HepG2 (cell line): Measurements from ENCODE around the gene KCNMA1. TPM values are rescaled to one million over a fixed set of nuclear protein-coding genes. Genes with fewer than 3 reads are reported as not detected.

Source experiments
- MEIS1 ChIP-seq: sonication (generic); formaldehyde crosslinking; IDR thresholded peaks from 2 replicates; pipeline ENCODE4 v1.9.0; 2021; ENCODE audit warnings: mild to moderate bottlenecking, missing genetic modification reagents, moderate library complexity, borderline replicate concordance
- RBFOX2 ChIP-seq: fragments of 200-400 bp; formaldehyde crosslinking; IDR thresholded peaks from 2 replicates; pipeline ENCODE4 v1.6.1; 2017; ENCODE audit warnings: low read depth, mild to moderate bottlenecking, low read length
- ZNF562 ChIP-seq: sonication (generic); formaldehyde crosslinking; IDR thresholded peaks from 2 replicates; pipeline ENCODE4 v1.8.0; 2022; ENCODE audit warnings: missing genetic modification reagents, borderline replicate concordance
- ZNF746 ChIP-seq: sonication (generic); formaldehyde crosslinking; IDR thresholded peaks from 2 replicates; pipeline ENCODE4 v1.8.0; 2022; ENCODE audit warnings: mild to moderate bottlenecking, missing genetic modification reagents
- ZNF749 ChIP-seq: sonication (generic); formaldehyde crosslinking; IDR thresholded peaks from 2 replicates; pipeline ENCODE4 v1.8.0; 2022; ENCODE audit warnings: mild to moderate bottlenecking, missing genetic modification reagents, moderate library complexity, borderline replicate concordance
- ZNF781 ChIP-seq: sonication (generic); formaldehyde crosslinking; IDR thresholded peaks from 2 replicates; pipeline ENCODE4 v1.5.1; 2020; ENCODE audit warnings: borderline replicate concordance, mild to moderate bottlenecking, missing genetic modification reagents; ENCODE audit errors: not compliant biosample characterization
- polyA plus RNA-seq, 8 experiments: library from polyadenylated mRNA; depleted of rRNA in 3 of 8; stranded (reverse) in 7 of 8; unstranded in 1 of 8; fragments of >200 nt; fragmentation: Illumina TruSeq in 4 of 8; extraction: Trizol in 4 of 8; gene quantifications; 2 replicates each; pipeline versions ENCODE4 v1.2.1 to v1.2.3, GENCODE V29; 2011 to 2016; ENCODE audit warnings: low read depth in 4 of 8, missing spikeins in 1 of 8, mixed read lengths in 1 of 8; ENCODE audit not compliant: insufficient read depth in 1 of 8
- total RNA-seq, 5 experiments: library from RNA; depleted of rRNA; stranded (reverse); fragments of >200 nt; fragmentation: Illumina TruSeq; extraction: Trizol; gene quantifications; 2 replicates each; pipeline ENCODE4 v1.2.3, GENCODE V29; 2016; ENCODE audit warnings: low read depth in 1 of 5
- TF ChIP-seq, protein P1 (sequence below): sonication (generic); formaldehyde crosslinking; IDR thresholded peaks from 2 replicates; pipeline ENCODE4 v1.4.0; 2020; ENCODE audit warnings: mild to moderate bottlenecking, missing genetic modification reagents
- TF ChIP-seq, protein P2 (sequence below): sonication (generic); formaldehyde crosslinking; IDR thresholded peaks from 2 replicates; pipeline ENCODE4 v1.4.0; 2020; ENCODE audit warnings: mild to moderate bottlenecking, missing genetic modification reagents

The KCNMA1 gene
- total and polyA plus RNA-seq, 2 of the 13 experiments (the other 11 are each of a cell fraction or from before 2014, with no cell fraction given) = 0.02 TPM; not detected in 1

DNA sequence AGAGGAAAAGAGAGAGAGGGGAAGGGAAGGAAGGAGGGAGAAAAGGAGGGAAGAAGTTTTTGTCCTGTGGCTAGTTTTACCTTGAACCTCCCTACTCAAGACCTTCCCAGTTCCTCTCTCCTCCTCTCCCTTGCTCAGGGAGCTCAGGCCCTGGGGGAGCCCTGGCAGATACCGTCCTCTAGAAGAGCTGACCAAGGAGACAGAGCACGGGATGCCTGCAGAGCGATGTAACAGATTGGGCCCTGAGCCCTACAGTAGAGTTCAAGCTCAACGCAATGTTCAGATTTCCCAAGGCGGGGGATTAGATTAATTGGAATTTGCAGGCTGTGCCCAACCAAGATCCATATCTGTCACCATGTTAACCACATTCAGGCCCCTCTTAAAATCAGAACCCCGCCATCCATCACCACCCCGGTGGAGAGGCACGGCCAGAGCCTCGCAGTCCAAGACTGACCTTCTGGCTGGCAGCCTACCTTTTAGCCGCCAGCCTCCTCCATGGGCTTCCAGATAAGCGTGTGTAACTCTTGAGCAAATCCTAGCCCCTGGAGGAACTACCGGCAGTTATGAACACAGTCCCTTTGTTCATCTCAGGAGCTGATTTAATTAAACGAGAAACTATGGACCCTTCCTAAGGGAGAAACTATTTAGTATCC lies 70.6 kb downstream of the KCNMA1 start (continued):
- no peak for TF ChIP-seq ZNF749 (CRISPR knock-in tag)
- TF ChIP-seq, protein P1, sequence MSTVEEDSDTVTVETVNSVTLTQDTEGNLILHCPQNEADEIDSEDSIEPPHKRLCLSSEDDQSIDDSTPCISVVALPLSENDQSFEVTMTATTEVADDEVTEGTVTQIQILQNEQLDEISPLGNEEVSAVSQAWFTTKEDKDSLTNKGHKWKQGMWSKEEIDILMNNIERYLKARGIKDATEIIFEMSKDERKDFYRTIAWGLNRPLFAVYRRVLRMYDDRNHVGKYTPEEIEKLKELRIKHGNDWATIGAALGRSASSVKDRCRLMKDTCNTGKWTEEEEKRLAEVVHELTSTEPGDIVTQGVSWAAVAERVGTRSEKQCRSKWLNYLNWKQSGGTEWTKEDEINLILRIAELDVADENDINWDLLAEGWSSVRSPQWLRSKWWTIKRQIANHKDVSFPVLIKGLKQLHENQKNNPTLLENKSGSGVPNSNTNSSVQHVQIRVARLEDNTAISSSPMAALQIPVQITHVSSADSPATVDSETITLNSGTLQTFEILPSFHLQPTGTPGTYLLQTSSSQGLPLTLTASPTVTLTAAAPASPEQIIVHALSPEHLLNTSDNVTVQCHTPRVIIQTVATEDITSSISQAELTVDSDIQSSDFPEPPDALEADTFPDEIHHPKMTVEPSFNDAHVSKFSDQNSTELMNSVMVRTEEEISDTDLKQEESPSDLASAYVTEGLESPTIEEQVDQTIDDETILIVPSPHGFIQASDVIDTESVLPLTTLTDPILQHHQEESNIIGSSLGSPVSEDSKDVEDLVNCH (CRISPR knock-in tag) = no peak
- TF ChIP-seq, protein P2, sequence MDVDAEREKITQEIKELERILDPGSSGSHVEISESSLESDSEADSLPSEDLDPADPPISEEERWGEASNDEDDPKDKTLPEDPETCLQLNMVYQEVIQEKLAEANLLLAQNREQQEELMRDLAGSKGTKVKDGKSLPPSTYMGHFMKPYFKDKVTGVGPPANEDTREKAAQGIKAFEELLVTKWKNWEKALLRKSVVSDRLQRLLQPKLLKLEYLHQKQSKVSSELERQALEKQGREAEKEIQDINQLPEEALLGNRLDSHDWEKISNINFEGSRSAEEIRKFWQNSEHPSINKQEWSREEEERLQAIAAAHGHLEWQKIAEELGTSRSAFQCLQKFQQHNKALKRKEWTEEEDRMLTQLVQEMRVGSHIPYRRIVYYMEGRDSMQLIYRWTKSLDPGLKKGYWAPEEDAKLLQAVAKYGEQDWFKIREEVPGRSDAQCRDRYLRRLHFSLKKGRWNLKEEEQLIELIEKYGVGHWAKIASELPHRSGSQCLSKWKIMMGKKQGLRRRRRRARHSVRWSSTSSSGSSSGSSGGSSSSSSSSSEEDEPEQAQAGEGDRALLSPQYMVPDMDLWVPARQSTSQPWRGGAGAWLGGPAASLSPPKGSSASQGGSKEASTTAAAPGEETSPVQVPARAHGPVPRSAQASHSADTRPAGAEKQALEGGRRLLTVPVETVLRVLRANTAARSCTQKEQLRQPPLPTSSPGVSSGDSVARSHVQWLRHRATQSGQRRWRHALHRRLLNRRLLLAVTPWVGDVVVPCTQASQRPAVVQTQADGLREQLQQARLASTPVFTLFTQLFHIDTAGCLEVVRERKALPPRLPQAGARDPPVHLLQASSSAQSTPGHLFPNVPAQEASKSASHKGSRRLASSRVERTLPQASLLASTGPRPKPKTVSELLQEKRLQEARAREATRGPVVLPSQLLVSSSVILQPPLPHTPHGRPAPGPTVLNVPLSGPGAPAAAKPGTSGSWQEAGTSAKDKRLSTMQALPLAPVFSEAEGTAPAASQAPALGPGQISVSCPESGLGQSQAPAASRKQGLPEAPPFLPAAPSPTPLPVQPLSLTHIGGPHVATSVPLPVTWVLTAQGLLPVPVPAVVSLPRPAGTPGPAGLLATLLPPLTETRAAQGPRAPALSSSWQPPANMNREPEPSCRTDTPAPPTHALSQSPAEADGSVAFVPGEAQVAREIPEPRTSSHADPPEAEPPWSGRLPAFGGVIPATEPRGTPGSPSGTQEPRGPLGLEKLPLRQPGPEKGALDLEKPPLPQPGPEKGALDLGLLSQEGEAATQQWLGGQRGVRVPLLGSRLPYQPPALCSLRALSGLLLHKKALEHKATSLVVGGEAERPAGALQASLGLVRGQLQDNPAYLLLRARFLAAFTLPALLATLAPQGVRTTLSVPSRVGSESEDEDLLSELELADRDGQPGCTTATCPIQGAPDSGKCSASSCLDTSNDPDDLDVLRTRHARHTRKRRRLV = no peak
- no peak for TF ChIP-seq ZNF781 (CRISPR knock-in tag)
- TF ChIP-seq RBFOX2 = no peak
- no peak for TF ChIP-seq ZNF562 (CRISPR knock-in tag)
- TF ChIP-seq MEIS1 (CRISPR knock-in tag) = no peak
- TF ChIP-seq ZNF746 (CRISPR knock-in tag) = no peak
